Measurements from ENCODE around the gene EXOC8.

- TF ChIP-seq CTCF (IDR thresholded peaks at IDR 0.05) (no peak), ZFX (IDR thresholded peaks at IDR 0.05; ENCODE audit: borderline replicate concordance) (no peak)
Measured at GRCh38 chr1:231359113-231359512, 21.5 kb upstream of the EXOC8 start.

Data from 22Rv1 (cell line).